A549 (cell line): Measurements from ENCODE around the gene MBOAT2.

Experiments
- CEBPB ChIP-seq, 2 experiments: fragments of >200 bp in 1 of 2; sonication (Bioruptor Twin) in 1 of 2; formaldehyde crosslinking in 1 of 2; IDR thresholded peaks; 2 replicates each; pipeline ENCODE4 v1.6.1; 2012 to 2016
- CHD4 ChIP-seq: fragments of 200-600 bp; sonication (generic); IDR thresholded peaks from 2 replicates; pipeline ENCODE4 v1.6.1; 2016; ENCODE audit warnings: antibody characterized with exemption, mild to moderate bottlenecking, borderline replicate concordance
- EP300 ChIP-seq, 2 experiments: fragments of >200 bp; sonication (Bioruptor Twin); formaldehyde crosslinking; IDR thresholded peaks; 2 replicates in 1 of 2; 3 replicates in 1 of 2; pipeline ENCODE4 v1.6.1; 2016 to 2017
- HDAC2 ChIP-seq: fragments of 200-600 bp; sonication (generic); IDR thresholded peaks from 2 replicates; pipeline ENCODE4 v1.6.1; 2016
- HOXA7 ChIP-seq: fragments of 250-450 bp; sonication (Bioruptor Pico); IDR thresholded peaks from 2 replicates; pipeline ENCODE4 v1.5.0; 2020; ENCODE audit warnings: mild to moderate bottlenecking, moderate library complexity
- MAFK ChIP-seq: fragments of 450-650 bp; IDR thresholded peaks from 2 replicates; pipeline ENCODE4 v1.6.1; 2014; ENCODE audit not compliant: partially characterized antibody
- NPAS2 ChIP-seq: fragments of 250-450 bp; sonication (Bioruptor Pico); IDR thresholded peaks from 2 replicates; pipeline ENCODE4 v1.8.0; 2022; ENCODE audit warnings: mild to moderate bottlenecking, moderate library complexity, borderline replicate concordance
- POLR2A ChIP-seq: IDR thresholded peaks from 2 replicates; pipeline ENCODE4 v1.6.1; 2012; ENCODE audit warnings: mild to moderate bottlenecking, low read length
- RAD21 ChIP-seq, 2 experiments: fragments of >200 bp in 1 of 2; sonication (Bioruptor Twin) in 1 of 2; formaldehyde crosslinking in 1 of 2; IDR thresholded peaks in 1 of 2; conservative IDR thresholded peaks in 1 of 2; 2 replicates in 1 of 2; 3 replicates in 1 of 2; pipeline ENCODE4 v1.6.1; 2012 to 2018; ENCODE audit warnings: inconsistent platforms in 1 of 2
- RCOR1 ChIP-seq: fragments of 150-350 bp; IDR thresholded peaks from 2 replicates; pipeline ENCODE4 v1.6.1; 2014; ENCODE audit warnings: antibody characterized with exemption, low read length, low read depth
- RNF2 ChIP-seq: fragments of 200-600 bp; sonication (generic); IDR thresholded peaks from 2 replicates; pipeline ENCODE4 v1.6.1; 2016; ENCODE audit warnings: low read depth, mild to moderate bottlenecking, antibody characterized with exemption, moderate library complexity, borderline replicate concordance
- ZC3H11A ChIP-seq: fragments of 450-650 bp; IDR thresholded peaks from 2 replicates; pipeline ENCODE4 v1.6.1; 2014; ENCODE audit warnings: antibody characterized with exemption, mild to moderate bottlenecking
- TF ChIP-seq, protein P1 (sequence below): fragments of >200 bp; sonication (Bioruptor Twin); formaldehyde crosslinking; IDR thresholded peaks from 3 replicates; pipeline ENCODE4 v1.5.1; 2016
- TF ChIP-seq, protein P2 (sequence below): fragments of 200-600 bp; sonication (generic); IDR thresholded peaks from 2 replicates; pipeline ENCODE4 v1.6.1; 2016; ENCODE audit warnings: antibody characterized with exemption, mild to moderate bottlenecking, moderate library complexity

DNA sequence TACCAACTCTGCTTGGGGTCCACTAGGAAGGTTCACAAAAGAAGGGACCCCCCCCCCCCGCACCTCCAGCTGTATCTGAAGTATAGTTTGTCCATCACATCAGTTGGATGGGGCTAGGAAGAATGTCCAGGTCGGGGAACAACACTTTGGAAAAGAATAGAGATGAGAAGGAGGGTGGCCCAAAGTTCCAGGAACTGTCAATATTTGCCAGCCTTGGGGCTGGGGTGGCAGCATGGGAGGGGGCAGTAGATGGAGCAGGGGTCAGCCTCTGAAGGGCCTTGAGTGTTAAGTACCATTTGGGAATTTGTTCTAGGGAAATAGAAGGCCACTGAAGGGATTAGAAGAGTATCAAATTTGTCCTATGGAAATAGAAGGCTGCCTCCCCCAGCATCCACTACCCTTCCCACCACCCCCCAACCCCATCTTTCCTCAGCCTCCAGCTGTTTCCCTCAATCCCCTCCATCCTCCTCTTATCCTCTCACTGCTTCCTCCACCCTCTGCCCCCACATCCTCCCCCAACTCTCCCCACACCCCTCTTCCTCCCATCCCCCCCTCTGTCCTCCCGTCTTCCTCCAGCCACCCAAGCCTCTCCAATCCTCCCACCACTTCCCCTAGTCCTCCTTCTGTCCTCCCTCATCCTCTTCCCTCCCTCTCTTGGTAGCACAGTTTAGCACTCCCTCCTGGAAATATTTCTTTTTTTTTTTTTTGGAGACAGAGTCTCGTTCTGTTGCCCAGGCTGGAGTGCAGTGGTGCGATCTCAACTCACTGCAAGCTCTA, 164.1 kb downstream of the MBOAT2 start:
- TF ChIP-seq, protein P1, sequence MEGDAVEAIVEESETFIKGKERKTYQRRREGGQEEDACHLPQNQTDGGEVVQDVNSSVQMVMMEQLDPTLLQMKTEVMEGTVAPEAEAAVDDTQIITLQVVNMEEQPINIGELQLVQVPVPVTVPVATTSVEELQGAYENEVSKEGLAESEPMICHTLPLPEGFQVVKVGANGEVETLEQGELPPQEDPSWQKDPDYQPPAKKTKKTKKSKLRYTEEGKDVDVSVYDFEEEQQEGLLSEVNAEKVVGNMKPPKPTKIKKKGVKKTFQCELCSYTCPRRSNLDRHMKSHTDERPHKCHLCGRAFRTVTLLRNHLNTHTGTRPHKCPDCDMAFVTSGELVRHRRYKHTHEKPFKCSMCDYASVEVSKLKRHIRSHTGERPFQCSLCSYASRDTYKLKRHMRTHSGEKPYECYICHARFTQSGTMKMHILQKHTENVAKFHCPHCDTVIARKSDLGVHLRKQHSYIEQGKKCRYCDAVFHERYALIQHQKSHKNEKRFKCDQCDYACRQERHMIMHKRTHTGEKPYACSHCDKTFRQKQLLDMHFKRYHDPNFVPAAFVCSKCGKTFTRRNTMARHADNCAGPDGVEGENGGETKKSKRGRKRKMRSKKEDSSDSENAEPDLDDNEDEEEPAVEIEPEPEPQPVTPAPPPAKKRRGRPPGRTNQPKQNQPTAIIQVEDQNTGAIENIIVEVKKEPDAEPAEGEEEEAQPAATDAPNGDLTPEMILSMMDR: no peak
- TF ChIP-seq, protein P2, sequence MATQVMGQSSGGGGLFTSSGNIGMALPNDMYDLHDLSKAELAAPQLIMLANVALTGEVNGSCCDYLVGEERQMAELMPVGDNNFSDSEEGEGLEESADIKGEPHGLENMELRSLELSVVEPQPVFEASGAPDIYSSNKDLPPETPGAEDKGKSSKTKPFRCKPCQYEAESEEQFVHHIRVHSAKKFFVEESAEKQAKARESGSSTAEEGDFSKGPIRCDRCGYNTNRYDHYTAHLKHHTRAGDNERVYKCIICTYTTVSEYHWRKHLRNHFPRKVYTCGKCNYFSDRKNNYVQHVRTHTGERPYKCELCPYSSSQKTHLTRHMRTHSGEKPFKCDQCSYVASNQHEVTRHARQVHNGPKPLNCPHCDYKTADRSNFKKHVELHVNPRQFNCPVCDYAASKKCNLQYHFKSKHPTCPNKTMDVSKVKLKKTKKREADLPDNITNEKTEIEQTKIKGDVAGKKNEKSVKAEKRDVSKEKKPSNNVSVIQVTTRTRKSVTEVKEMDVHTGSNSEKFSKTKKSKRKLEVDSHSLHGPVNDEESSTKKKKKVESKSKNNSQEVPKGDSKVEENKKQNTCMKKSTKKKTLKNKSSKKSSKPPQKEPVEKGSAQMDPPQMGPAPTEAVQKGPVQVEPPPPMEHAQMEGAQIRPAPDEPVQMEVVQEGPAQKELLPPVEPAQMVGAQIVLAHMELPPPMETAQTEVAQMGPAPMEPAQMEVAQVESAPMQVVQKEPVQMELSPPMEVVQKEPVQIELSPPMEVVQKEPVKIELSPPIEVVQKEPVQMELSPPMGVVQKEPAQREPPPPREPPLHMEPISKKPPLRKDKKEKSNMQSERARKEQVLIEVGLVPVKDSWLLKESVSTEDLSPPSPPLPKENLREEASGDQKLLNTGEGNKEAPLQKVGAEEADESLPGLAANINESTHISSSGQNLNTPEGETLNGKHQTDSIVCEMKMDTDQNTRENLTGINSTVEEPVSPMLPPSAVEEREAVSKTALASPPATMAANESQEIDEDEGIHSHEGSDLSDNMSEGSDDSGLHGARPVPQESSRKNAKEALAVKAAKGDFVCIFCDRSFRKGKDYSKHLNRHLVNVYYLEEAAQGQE: no peak
- TF ChIP-seq RNF2 (no peak), POLR2A (no peak), RAD21 (conservative IDR thresholded peaks at IDR 0.05 in 1 of 2, IDR thresholded peaks at IDR 0.05 in 1 of 2) (no peak), NPAS2 (no peak), CHD4 (no peak), CEBPB (IDR thresholded peaks at IDR 0.05) (no peak), RCOR1 (no peak), EP300 (IDR thresholded peaks at IDR 0.05) (no peak), MAFK (no peak), HOXA7 (CRISPR knock-in tag) (no peak), HDAC2 (no peak), ZC3H11A (no peak)
